Measurements from ENCODE around the gene GINS1. TPM values are rescaled to one million over a fixed set of nuclear protein-coding genes. Genes with fewer than 3 reads are reported as not detected.
A peak's percentile ranks its signal among the peaks of the same experiment; 100 is the strongest.

Gene GINS1
- total RNA-seq, 1 experiment from 2014 or later, result 74.3 TPM

DNA sequence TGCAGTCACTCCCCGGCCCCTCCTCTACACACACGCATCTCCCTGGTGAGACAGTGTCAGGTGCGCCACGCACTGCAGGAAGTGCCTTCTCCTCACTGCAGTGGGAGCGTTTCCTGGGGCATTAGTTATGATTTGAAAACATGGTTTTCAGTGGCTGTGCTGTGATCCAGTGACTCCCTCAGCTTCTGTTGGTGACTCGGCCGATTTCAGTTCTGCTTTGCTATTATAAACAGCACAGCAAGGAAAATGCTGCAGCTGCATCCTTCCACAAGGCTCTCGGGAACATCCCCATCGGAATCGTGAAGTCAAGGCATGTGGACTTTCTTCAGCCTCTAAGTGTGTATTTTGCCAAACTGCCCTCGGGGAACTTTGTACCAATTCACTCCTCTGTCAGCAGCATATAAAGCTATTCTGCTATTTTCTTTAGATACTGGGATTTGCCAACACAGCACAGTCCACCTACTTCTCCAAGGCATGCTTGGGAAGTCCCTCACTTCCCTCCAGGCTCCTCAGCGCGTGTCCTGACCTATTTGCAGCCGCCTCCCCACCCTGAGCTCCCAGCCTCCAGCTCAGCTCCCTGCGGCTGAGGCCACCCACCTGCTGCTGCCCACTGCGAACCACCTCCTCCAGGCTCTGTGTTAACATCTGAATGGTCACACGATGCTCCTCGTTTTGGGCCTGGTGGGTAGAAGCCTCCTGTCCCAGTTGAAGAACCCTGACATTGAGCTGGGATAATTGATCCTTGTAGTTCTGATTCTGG, 54.5 kb downstream of the GINS1 start:
- H3K14ac ChIP-seq (ENCODE audit: insufficient read depth, low read length), result no peak overlapping the region; the same call in 1 of the 2 replicates
- no peak overlapping the region for H3K56ac ChIP-seq (ENCODE audit: insufficient read length, low read depth, low read length)
- H3T11ph ChIP-seq (ENCODE audit: low read length), result no peak overlapping the region
- no peak overlapping the region for H3K9ac ChIP-seq (ENCODE audit: extremely low read depth, insufficient read length, low read length)
- TF ChIP-seq, protein P1, sequence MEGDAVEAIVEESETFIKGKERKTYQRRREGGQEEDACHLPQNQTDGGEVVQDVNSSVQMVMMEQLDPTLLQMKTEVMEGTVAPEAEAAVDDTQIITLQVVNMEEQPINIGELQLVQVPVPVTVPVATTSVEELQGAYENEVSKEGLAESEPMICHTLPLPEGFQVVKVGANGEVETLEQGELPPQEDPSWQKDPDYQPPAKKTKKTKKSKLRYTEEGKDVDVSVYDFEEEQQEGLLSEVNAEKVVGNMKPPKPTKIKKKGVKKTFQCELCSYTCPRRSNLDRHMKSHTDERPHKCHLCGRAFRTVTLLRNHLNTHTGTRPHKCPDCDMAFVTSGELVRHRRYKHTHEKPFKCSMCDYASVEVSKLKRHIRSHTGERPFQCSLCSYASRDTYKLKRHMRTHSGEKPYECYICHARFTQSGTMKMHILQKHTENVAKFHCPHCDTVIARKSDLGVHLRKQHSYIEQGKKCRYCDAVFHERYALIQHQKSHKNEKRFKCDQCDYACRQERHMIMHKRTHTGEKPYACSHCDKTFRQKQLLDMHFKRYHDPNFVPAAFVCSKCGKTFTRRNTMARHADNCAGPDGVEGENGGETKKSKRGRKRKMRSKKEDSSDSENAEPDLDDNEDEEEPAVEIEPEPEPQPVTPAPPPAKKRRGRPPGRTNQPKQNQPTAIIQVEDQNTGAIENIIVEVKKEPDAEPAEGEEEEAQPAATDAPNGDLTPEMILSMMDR (conservative IDR thresholded peaks at IDR 0.05), result no peak
- no peak overlapping the region for H4K5ac ChIP-seq (ENCODE audit: insufficient read length, low read depth, low read length)
- H3K27ac Mint-ChIP-seq, result peak overlapping the region in 2 of 3 experiments; percentile 53 to 61; a peak in 3 of 7 replicates
- no peaks in the 10 kb centered on the region for H4K20me1 ChIP-seq (ENCODE audit: control insufficient read depth, insufficient read depth, insufficient read length)
- H4K91ac ChIP-seq (ENCODE audit: insufficient read length, low read depth, low read length), result no peak overlapping the region
- no peak overlapping the region for H3K27ac ChIP-seq (ENCODE audit: insufficient read length, low read depth, low read length)
- no peaks in the 10 kb centered on the region for H3K27me3 ChIP-seq (ENCODE audit: insufficient read depth, low read length)
- no peak overlapping the region for H2AFZ ChIP-seq (ENCODE audit: low read length)
- H3K79me1 ChIP-seq (ENCODE audit: insufficient read depth, low read depth, low read length, poor library complexity, severe bottlenecking), result no peaks in the 10 kb centered on the region
- no peak overlapping the region for H2BK12ac ChIP-seq (ENCODE audit: insufficient read length, low read depth, low read length)
- no peak overlapping the region for H2BK120ac ChIP-seq (ENCODE audit: low read depth, low read length, poor library complexity, severe bottlenecking)
- no peak overlapping the region for H3K4me2 ChIP-seq (ENCODE audit: insufficient read depth, insufficient read length, low read length)
- H3K4ac ChIP-seq (ENCODE audit: low read depth, low read length), result no peak overlapping the region
- no peak overlapping the region for H2BK15ac ChIP-seq (ENCODE audit: low read depth, low read length)
- H4K8ac ChIP-seq (replicated peaks; ENCODE audit: insufficient read length, low read depth, low read length), result no peak overlapping the region
- no peaks in the 10 kb centered on the region for H3K4me1 ChIP-seq (ENCODE audit: insufficient read depth, low read length)
- H3K36me3 Mint-ChIP-seq (ENCODE audit: insufficient read depth in 1 of 3, low read depth in 3 of 3), result peaks cover 62 to 86% (median 85%) of the 10 kb centered on the region in 3 experiments
- no peak overlapping the region for H2BK20ac ChIP-seq (ENCODE audit: low read depth, low read length, poor library complexity, severe bottlenecking)
- H3K27me3 Mint-ChIP-seq (ENCODE audit: low read depth), result no peaks in the 10 kb centered on the region
- peaks cover 3 to 11% of the 10 kb centered on the region in 2 experiments; a peak in 3 of 4 replicates for H3K4me1 Mint-ChIP-seq
- no peak for DNase-seq
- no peak overlapping the region for H3K18ac ChIP-seq (ENCODE audit: insufficient read length, low read depth, low read length)
- no peak overlapping the region for H3K4me3 Mint-ChIP-seq
- no peak overlapping the region for H3K23ac ChIP-seq (ENCODE audit: insufficient read length, low read depth, low read length)
- no peaks in the 10 kb centered on the region for H3K79me2 ChIP-seq (ENCODE audit: insufficient read depth, low read length)
- no peak overlapping the region for H2AK5ac ChIP-seq (ENCODE audit: insufficient read length, low read length)
- no peaks in the 10 kb centered on the region for H3K9me3 ChIP-seq (ENCODE audit: control insufficient read depth, low read depth, low read length)
- H3K23me2 ChIP-seq (ENCODE audit: insufficient read length, low read depth, low read length, poor library complexity, severe bottlenecking), result no peaks in the 10 kb centered on the region
- WGBS (ENCODE audit: extremely low coverage, insufficient read length, low lambda C conversion rate), result no CpG with 5 or more reads among the region's 18 CpGs
- H2BK5ac ChIP-seq (ENCODE audit: insufficient read length, low read length), result no peak overlapping the region
- H3K9me3 Mint-ChIP-seq, result no peaks in the 10 kb centered on the region; a peak in 1 of 5 replicates
